ENCODE results near the gene AFF3. TPM values are rescaled to one million over a fixed set of nuclear protein-coding genes. Genes with fewer than 3 reads are reported as not detected.
"Not testable (repeated sequence)": the region's sequence is repeated elsewhere in the genome, so short reads cannot be mapped to it uniquely, and the experiment has no call there.

AFF3 gene
- total and polyA plus RNA-seq, 8 donors = 1.4 to 78.8 (median 14.7) TPM

- H3K27me3 ChIP-seq = no peaks in the 10 kb centered on the region
- intact Hi-C loops (cut with DNase I; ENCODE audit: low total_unique reads) = no loop called here
- DNase-seq = no peak
- 77 to 90% (median 83%) methylated on average over 3 of the region's 3 CpGs for WGBS, 5 donors
- H3K27ac ChIP-seq = no peak overlapping the region
- no peak overlapping the region for H3K4me3 ChIP-seq
- H3K9me3 ChIP-seq = no peaks in the 10 kb centered on the region
- TF ChIP-seq EP300 (IDR thresholded peaks at IDR 0.05) (no peak), POLR2A (IDR thresholded peaks at IDR 0.05) (no peak), POLR2AphosphoS5 (IDR thresholded peaks at IDR 0.05) (no peak)
- TF ChIP-seq, protein P1, sequence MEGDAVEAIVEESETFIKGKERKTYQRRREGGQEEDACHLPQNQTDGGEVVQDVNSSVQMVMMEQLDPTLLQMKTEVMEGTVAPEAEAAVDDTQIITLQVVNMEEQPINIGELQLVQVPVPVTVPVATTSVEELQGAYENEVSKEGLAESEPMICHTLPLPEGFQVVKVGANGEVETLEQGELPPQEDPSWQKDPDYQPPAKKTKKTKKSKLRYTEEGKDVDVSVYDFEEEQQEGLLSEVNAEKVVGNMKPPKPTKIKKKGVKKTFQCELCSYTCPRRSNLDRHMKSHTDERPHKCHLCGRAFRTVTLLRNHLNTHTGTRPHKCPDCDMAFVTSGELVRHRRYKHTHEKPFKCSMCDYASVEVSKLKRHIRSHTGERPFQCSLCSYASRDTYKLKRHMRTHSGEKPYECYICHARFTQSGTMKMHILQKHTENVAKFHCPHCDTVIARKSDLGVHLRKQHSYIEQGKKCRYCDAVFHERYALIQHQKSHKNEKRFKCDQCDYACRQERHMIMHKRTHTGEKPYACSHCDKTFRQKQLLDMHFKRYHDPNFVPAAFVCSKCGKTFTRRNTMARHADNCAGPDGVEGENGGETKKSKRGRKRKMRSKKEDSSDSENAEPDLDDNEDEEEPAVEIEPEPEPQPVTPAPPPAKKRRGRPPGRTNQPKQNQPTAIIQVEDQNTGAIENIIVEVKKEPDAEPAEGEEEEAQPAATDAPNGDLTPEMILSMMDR (IDR thresholded peaks at IDR 0.05) = no peak
- H3K4me1 ChIP-seq = peaks cover 0 to 3% (median 0%) of the 10 kb centered on the region in 4 donors
- H3K36me3 ChIP-seq = peaks cover 0 to 5% (median 0%) of the 10 kb centered on the region in 4 donors
Observed at GRCh38 chr2:99936065-99936464, 206.3 kb downstream of the AFF3 start.

GRCh38 chr2:99935662-99936061 is 206.7 kb downstream of the AFF3 start:
- WGBS, 5 donors = 79 to 93% (median 86%) methylated on average over 5 of the region's 5 CpGs
- Histone ChIP-seq H3K4me1 (no peaks in the 10 kb centered on the region), H3K9me3 (no peaks in the 10 kb centered on the region), H3K27ac (no peak overlapping the region), H3K27me3 (no peaks in the 10 kb centered on the region), H3K36me3 (peaks cover 0 to 5% (median 0%) of the 10 kb centered on the region in 4 donors), H3K4me3 (no peak overlapping the region)
- no peak for DNase-seq
- TF ChIP-seq POLR2AphosphoS5 (IDR thresholded peaks at IDR 0.05) = no peak
- TF ChIP-seq, protein P1 (IDR thresholded peaks at IDR 0.05) = no peak
- TF ChIP-seq POLR2A (IDR thresholded peaks at IDR 0.05) = no peak
- TF ChIP-seq EP300 (IDR thresholded peaks at IDR 0.05) = no peak
- intact Hi-C loops (cut with DNase I; ENCODE audit: low total_unique reads) = no loop called here

- intact Hi-C loops (cut with DNase I; ENCODE audit: low total_unique reads) = no loop called here
- 84 to 95% (median 90%) methylated on average over 6 of the region's 6 CpGs for WGBS, 5 donors
- Histone ChIP-seq H3K9me3 (no peaks in the 10 kb centered on the region), H3K4me1 (no peaks in the 10 kb centered on the region), H3K27me3 (no peaks in the 10 kb centered on the region), H3K4me3 (no peak overlapping the region), H3K27ac (no peak overlapping the region), H3K36me3 (peaks cover 0 to 5% (median 0%) of the 10 kb centered on the region in 4 donors)
- no peak for DNase-seq
- TF ChIP-seq, protein P1 (IDR thresholded peaks at IDR 0.05) = no peak
- no peak for TF ChIP-seq POLR2AphosphoS5 (IDR thresholded peaks at IDR 0.05)
- no peak for TF ChIP-seq EP300 (IDR thresholded peaks at IDR 0.05)
- no peak for TF ChIP-seq POLR2A (IDR thresholded peaks at IDR 0.05)
Observed at GRCh38 chr2:99933894-99934650, 208.3 kb downstream of the AFF3 start.

DNA sequence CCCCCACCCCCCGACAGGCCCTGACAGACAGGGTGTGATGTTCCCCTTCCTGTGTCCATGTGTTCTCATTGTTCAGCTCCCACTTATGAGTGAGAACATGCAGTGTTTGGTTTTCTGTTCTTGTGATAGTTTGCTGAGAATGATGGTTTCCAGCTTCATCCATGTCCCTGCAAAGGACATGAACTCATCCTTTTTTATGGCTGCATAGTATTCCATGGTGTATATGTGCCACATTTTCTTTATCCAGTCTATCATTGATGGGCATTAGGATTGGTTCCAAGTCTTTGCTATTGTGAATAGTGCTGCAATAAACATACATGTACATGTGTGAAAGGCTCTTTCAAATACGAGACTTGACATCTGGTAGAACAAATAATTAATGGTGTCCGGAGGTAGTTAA is 208.9 kb downstream of the AFF3 start:
- DNase-seq; H3K27ac ChIP-seq; H3K27me3 ChIP-seq; H3K9me3 ChIP-seq; H3K36me3 ChIP-seq; H3K4me3 ChIP-seq; intact Hi-C loops (cut with DNase I; ENCODE audit: low total_unique reads); H3K4me1 ChIP-seq: not testable (repeated sequence)
- WGBS, 5 donors = 93 to 99% (median 98%) methylated on average over 3 of the region's 3 CpGs

DNA sequence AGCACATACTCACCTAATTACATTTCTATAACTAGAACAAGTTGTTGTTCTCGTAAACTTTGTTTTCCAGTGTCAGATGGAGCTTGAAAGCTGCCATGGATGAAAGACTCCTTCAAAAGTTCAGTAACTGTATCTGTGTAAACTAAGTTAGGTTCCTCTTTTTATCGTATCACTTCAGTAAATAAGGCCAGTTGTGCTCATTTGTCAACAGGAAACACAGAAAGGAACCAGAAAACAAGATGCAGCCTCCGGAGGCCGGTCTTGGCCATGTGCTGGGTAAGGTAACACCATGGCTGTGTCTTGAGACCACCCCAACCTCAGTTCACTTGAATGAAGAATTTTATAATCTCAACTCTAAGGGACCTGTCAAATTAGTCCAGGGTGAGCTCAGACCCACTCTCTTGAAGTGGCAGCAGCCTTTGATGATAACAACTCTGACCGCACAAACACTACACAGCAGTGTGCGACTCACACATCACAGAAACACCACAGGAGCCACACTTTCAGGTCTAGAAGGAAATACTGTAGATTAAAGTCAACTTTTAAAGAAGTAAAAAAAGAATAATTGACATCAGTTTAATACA is 213.8 kb downstream of the AFF3 start:
- Histone ChIP-seq H3K27ac (no peak overlapping the region), H3K27me3 (no peaks in the 10 kb centered on the region), H3K36me3 (no peaks in the 10 kb centered on the region), H3K9me3 (no peaks in the 10 kb centered on the region), H3K4me3 (no peak overlapping the region), H3K4me1 (no peaks in the 10 kb centered on the region)
- no peak for TF ChIP-seq EP300 (IDR thresholded peaks at IDR 0.05)
- intact Hi-C loops (cut with DNase I; ENCODE audit: low total_unique reads) = no loop called here
- 83 to 89% (median 84%) methylated on average over 6 of the region's 6 CpGs for WGBS, 5 donors
- peak in 1 of 2 donors; percentile 10 for DNase-seq

- H3K27me3 ChIP-seq; intact Hi-C loops (cut with DNase I; ENCODE audit: low total_unique reads); H3K4me1 ChIP-seq; DNase-seq; H3K4me3 ChIP-seq; H3K27ac ChIP-seq; H3K9me3 ChIP-seq; H3K36me3 ChIP-seq: not testable (repeated sequence)
- whole genome bisulfite sequencing, 5 donors = 83 to 91% (median 87%) methylated on average over 7 of the region's 7 CpGs
Observed at GRCh38 chr2:99927690-99928207, 214.6 kb downstream of the AFF3 start.

All from stomach (tissue), 9 donors.